GM21723 (cell line): Measurements from ENCODE around the gene KRT80.

Experiments
- ATAC-seq: cut with Tn5 transposase; IDR thresholded peaks from one replicate; pipeline ENCODE4 v1.9.1; 2021; ENCODE audit warnings: mild to moderate bottlenecking, moderate library complexity; ENCODE audit not compliant: unreplicated experiment

KRT80 gene

DNA sequence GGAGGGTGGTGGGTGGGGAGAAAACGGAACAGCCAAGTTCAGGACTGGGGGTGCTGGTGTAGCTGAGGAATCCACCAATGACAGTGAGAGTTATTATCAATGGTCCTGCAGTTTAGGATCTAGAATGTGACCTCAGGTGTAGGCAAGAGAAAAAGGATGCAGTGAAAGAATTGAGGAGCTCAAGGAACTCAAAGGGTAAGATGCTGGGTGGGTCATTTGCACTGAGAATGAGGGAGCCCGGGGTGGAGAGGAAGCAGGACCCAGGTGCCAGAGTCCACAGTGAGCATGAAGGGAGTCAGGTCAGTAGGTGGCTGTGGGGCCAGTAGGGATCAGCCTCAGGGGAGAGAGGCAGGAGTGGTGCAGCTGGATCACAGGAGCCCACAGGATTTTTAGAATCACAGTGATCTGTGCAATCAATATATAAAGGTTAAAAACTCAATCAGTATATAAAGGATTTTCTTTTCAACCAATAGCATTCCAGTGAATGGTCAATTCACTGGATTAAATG, 38.1 kb upstream of the KRT80 start:
- ATAC-seq, result no peak

DNA sequence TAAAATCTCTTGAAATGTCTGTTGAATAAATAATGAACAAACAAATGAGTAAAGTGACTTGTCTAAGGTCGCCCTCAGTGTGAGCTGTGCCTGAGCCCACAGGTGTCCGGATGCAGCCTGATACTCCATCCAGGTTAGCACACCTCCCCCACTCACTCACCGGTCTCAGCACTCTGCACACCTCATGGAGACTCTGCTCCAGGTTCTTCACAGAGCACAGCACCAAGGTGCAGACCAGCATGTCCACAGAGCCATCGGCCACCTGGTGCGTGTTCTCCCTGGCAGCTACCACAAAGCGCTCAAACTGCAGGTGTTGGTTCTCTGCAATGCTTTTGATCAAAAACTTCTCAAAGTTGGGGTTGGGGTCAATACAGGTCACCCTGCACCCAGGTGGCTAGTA, 37.1 kb upstream of the KRT80 start:
- no peak for ATAC-seq

DNA sequence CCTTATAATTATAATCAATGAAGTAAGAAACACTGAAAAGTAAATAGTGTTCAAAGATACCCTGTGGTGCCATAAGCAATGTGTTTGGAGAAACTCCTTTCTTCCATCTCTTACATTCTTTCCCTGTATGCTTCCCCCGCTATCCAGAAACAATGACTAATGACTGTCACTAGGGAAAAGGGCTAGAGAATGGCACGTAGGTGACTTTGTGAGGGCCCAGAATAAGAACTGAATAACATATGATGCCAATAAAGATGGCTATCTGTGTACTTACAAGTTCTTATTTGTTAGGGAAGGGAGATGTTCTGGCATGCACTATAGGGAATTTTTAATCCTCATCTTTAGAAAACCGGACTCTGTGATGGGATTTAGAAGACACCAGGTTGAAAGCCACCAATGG, 36.6 kb upstream of the KRT80 start:
- ATAC-seq, result no peak

DNA sequence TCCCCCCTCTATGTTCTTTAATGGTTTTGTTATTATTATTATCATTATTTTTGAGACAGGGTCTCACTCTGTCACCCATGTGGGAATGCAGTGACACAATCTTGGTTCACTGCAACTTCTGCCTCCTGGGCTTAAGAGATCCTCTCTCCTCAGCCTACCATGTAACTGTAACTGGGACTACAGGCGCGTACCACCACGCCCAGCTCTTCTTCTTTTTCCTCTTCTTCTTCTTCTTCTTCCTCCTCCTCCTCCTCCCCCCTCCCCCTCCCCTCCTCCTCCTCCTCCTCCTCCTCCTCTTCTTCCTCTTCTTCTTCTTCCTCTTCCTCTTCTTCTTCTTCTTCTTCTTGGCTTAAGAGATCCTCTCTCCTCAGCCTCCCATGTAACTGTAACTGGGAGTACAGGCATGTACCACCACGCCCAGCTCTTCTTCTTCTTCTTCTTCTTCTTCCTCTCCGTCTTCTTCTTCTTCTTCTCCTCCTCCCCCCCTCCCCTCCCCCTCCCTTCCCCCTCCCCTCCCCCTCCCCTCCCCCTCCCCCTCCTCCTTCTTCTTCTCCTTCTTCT, 35.9 kb upstream of the KRT80 start:
- no peak for ATAC-seq

DNA sequence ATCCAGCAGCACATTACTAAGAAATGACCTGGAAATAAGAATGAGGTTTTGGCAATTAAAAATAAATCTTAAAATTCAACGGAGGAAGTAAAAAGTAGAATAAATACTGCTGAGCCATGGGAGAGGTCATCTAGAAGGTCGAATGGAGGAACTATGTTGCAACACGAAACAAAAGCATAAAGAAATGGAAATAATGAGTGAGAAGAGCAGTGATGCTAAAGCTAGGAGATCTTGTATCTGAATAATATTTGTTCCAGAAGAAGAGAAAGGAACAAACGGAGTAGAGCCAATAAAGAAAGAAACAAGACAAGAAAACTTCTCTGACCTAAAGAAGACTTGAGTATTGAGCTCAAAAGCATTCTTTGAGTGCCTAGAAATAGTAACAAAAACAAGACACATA, 34.6 kb upstream of the KRT80 start:
- no peak for ATAC-seq

DNA sequence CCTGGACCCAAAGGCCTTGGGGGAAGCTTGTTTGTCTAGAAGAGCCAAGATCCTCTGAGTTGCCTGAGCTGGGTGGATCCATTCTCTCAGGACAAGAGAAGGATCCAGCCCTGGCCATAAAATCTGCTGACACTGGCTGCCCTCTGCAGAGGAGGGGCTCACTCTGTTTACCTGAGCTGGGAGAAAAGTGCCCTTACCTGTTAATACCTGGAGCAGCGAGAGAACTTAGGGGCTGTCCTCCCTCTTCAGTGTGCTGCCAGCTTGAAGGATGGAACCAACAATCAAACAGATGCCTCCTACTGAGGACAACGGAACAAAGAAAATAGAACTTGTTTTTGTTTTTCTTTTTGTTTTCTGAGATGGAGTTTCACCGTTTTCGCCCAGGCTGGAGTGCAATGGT, 33.9 kb upstream of the KRT80 start:
- no peak for ATAC-seq

DNA sequence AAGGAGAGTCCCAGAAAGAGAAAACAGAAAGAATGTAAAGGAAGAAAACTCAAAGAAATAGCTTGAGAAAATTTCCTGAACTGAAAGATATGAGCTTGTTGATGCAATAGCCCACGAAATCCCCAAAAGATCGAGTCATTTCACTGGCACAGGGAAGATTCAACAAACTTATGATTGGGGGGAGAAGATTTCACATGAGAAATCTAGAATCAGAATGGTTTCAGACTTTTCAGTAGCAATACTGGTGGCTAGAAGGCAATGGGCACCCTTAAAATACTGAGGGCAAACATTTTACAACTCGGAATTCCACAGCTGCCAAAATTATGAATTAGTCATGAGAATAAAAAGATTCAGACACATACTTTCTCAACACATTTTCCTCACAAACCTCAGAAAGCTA, 32.3 kb upstream of the KRT80 start:
- ATAC-seq, result no peak

DNA sequence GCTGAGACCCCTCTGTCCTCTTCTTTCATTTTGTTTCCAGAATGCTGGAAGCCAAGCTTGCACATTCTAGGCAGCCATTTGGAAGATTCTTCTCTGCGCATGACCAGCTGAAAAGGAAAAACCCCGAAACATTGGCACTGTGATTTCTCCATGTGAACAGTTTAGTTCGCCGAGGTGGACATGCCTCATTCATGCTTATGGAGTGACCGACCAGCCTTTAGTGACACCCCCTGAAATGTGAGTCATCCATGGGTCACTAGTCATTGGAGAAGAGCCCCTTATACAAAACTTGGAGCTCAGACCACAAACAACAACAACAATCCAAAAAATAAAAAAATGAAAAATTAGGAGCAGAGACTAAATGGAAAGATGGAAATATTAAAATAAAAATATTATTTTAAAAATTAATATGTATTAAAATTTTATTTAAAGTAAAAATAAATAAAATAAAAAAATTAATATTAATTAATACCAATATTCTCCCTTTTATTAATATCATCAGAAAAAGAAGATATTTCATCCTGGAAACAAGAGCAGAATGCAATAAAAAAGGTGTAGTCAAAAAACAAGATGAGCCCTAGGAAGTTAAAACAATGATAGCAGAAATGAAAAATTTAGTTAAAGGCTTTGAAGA, 31.7 kb upstream of the KRT80 start:
- ATAC-seq, result no peak

DNA sequence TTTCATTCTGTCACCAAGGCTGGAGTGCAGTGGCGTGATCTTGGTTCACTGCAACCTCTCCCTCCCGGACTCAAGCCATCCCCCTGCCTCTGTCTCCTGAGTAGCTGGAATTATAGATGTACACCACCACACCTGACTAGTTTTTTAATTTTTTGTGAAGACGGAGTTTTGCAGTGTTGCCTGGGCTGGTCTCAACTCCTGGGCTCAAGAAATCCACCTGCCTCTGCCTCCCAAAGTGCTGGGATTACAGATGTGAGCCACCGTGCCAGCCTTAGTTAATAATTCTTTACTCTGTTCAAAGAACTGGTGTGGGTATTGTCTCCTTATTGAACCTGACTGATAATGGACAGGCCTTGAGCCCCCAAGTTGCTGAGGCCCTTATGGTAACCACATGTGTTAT, 30.9 kb upstream of the KRT80 start:
- ATAC-seq, result no peak

DNA sequence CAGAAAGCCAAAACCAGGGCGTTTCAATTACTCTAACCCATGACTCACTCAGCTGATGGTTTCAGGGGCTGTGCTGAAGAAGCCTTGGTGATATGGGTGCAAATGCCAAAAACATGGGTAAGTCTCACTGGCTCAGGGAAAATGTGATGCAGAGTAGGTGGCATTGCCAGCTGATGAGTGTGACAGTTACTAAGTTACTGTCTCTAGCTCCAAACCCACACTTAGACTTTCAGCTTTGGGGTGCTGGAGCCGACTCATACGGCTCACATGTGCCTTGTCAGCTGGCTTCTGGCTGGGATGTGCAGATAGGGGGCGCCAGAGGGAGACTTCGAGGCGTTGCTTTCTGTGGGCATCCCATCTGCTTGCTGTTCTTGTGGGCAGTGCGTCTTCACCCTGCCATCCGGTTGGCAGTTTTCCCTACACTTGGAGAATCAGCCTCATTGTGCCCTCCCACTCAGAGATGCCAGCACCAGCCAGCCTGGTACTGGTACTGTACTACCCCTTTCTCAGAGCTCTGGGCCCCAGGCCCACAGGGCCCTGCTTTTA, 30.2 kb upstream of the KRT80 start:
- ATAC-seq, result no peak

DNA sequence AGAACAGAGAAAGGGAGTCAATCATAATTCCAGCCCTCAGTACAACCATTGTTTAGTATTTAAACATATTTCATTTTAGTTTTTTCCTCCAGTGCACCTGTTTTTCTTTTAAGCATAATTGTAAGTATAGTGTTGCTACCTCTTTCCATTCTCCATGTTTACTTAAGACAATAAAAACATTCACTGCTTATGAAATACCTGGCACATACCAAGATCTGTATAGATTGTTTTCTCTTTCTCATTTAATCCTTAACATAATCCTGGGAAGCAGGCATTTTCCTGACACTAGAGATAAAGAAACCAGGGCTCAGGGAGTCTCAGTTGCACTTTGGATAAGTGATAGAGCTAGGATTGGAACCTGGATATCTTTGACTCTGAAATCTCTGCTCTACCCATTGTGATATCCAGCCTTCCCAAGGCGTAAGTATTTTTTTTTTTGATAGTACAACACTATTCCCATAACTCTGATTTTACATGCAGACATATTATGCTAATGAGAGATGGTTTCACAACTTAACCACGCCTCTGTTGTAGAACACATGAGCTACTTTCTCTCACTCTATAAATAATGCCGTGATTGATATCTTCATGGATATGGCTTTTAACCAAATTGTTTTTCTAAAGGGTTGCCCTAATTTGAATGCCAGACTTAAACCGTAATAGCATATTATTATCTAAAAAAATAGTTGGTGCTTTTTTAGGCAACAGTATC, 29.4 kb upstream of the KRT80 start:
- ATAC-seq, result no peak

DNA sequence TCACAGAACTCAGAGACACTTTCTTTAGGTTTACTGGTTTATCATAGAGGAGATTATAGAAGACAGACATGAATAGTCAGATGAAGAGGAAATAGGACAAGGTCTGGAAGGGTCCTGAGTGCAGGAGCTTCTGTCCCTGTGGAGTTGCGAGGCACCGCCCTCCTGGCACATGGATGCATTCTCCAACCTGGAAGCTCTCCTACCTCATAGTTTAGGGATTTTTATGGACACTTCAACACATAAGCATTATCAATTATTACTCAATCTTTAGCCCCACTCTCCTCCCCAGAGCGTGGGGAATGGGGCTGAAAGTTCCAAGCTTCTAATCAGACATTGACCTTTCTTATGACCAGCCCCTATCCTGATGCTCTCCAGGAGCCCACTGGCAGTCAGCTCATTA, 28.7 kb upstream of the KRT80 start:
- no peak for ATAC-seq

DNA sequence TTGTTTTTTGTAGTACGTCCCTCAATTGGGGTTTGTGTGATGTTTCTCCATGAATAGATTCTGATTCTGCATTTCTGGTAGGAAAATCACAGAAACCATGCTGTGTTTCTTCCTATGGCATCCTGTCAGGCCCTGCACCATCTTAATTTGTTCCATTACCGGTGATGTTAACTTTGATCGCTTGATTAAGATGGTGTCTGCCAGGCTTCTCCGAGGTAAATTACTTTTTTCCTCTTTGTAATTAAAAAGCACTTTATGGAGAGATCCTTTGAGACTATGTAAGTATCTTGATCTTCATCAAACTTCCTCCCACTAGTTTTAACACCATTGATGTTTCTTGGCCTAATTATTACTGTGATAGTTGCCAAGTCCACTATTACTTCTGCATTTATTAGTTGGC, 26.2 kb upstream of the KRT80 start:
- no peak for ATAC-seq

DNA sequence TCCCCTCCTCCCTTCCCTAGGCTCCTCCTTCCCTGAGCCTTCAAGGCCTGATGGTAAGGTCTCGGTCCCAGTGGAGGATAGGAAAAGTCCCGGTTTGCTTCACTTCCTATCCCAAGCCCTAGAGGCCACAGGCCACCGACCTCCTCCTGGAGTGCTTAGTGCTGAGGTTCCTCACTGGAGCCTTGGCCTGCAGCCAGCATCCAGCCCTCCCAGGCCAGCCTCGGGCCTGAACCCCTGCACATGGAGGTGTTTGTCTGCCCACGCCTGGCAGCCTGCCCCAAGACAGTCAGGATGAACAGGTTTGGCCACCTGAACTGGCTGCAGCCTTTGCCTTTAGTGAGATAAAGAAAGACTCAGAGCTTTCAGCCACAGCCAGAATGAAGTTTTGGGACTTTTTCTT, 25.4 kb upstream of the KRT80 start:
- no peak for ATAC-seq

DNA sequence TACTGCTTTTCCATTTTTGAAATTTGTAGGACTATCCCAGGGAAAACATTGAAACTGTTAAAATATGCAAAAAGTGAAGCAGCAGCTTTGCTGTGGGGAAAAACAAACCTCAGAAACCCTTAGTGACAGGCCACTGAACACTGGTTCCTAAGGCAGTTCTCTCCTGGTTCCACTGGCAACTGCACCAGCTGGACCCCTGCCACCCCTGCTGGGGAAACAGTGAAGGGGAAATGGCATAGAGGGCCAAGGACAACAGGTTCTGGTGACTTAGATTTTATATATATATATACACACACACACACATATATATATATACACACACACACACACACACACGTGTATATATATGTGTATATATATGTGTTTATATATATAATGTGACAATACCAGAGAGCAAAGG, 25.0 kb upstream of the KRT80 start:
- ATAC-seq, result no peak

DNA sequence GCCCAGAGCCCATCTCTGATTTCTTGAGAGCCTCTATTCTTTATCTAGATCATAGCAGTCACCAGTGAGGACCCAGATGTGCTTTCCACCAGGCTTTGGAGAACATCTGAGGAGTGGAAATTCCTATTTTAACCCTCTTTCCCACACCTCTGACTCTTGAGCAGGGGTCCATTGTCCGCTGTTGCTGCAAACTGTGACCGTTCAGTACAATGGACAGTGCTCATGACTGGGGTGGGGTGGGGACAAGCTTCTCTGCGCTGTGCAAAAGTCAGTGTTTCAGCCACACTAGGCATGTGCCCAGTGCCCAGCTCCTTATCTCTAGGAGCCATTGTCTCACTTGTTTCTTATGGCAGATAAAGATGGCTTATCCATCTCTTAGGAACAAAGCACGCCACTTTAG, 24.3 kb upstream of the KRT80 start:
- no peak for ATAC-seq

DNA sequence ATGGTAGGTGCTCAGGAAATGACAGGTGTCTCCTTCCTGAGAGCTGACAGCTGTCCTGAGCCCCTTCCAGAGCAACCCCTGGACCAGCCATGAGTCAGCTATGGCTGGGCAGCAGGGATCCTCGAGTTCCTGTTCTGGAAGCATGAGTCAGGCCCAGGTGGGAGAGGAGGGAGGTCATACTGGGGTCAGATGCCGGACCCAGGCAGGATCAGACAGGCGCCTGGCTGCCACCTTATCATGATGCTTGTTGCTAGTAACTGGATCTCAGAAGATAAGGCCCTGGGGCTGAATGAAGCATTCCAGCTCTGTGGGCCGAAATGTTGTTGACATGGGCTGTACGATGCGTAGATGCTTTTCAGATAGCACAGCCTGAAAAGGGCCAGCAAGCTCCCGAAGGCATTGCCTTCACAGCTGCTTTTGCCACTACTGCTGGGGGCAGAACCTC, 23.8 kb upstream of the KRT80 start:
- ATAC-seq, result no peak

DNA sequence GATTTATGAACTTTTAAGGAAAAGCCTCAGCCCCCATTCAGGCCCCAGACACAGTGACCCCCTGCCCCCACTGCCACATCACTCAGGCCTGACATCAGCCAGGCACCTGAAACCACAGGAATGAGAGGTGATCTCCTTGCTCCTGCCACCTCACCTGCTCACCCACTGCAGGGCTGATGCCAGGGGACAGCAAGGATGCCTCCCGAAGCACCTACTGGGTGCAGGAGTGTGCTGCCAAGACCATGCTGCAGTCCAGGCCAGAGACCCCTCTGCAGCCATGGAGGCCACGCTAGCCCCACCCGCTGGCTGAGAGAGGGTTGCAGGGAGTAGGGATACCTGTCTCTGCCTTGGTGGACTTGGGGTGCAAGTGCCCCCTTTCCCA, 22.6 kb upstream of the KRT80 start:
- no peak for ATAC-seq

DNA sequence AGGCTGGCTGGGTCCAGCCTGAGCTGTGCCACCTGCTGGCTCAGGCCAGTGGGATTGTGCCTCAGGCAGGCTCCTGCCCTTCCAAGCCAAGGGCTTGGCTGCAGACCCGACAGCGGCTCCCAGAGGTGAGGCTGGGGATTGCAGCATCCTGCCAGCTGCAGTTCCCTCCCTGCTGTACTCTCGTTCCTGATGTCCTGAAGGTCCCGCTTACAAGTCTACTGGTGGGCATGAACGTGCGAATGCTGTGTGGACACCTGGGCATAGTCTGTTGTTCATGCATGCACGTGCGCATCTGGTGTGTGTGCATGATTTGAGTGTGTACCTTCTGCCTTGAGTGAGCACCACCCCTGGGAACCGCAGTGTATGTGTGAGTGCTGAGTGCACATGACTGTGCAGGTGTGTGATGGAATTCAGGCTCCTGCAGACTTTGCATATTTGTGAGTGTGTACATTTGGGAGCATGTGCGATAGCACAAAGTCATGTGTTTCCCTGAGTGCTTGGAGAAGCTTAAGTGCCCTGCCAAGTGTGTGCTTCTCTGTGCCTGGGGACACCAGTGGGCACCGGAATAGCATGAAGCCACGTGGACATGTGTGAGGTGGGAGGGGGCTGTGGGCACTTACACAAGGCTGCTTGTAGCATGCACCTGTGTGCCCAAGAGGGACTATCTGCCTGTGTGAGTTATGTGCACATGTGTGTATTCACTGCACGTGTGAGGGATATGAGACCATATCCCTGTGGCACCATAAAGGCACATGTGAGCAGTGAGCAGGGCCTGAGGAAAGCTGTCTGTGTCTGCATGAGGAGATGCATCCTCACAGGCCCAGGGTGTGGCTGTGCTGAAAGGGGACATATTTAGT, 22.0 kb upstream of the KRT80 start:
- ATAC-seq, result peak; percentile 48

DNA sequence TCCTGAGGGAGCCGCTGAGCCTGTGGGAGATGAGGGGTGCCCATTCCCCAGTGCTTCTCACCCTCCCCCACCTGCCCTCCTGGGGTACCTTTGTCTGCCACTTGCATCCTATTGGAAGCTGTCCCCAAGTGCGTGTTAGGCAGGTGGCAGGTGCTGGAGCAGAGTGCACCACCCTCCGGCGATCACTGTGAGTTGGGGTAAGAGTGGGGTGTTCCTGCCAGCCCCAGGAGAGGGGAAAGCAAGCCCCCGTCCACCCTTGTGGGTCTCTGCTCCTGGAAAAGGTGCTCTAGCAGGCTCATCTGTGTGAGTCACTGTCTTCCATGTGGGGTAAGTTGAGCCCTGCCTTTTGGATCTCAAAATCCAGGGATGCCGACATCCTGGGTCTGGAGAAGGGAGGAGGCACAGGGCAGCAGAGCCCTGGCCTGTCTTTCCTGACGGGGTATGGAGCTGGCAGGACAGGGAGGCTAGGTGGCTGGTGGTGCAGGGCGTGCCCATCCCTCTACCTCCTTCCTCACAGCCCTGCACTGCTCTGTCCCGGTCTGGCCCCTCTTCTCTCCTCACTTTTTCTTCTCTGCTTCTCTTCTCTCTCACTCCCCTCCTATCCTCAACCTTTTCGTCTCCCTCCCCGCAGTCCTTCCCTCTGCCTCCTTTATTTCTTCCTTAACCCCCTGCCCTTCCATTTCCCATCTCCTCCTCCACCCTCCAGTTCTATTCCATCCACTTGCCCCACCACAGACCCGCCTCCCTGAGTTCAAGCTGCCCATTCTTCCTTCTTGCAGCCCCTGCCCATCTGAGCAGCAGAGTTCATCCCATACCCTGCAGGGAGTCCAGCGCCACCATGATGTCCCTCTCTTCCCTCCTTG, 21.1 kb upstream of the KRT80 start:
- no peak for ATAC-seq
